Suprapubic skin (tissue), 4 donors: Measurements from ENCODE around the gene LRRC10B. TPM values are rescaled to one million over a fixed set of nuclear protein-coding genes. Genes with fewer than 3 reads are reported as not detected.

ENCODE experiments used
- DNase-seq, 2 donors: peaks; one replicate each; pipeline ENCODE4 v3.0.0-alpha.2; 2019; ENCODE audit warnings: low spot score in 2 of 2
- H3K27ac ChIP-seq: fragments of 200-600 bp; sonication (generic); one replicate; pipeline ENCODE4 v1.5.1; 2019
- H3K27me3 ChIP-seq: fragments of 200-600 bp; sonication (generic); one replicate; pipeline ENCODE4 v1.5.1; 2019
- H3K36me3 ChIP-seq: fragments of 200-600 bp; sonication (generic); one replicate; pipeline ENCODE4 v1.5.1; 2019
- H3K4me1 ChIP-seq: fragments of 200-600 bp; sonication (generic); one replicate; pipeline ENCODE4 v1.5.1; 2019
- H3K4me3 ChIP-seq: fragments of 200-600 bp; sonication (generic); one replicate; pipeline ENCODE4 v1.5.1; 2019; ENCODE audit warnings: mild to moderate bottlenecking
- H3K9me3 ChIP-seq: fragments of 200-600 bp; sonication (generic); one replicate; pipeline ENCODE4 v1.5.1; 2019
- CTCF ChIP-seq, 2 donors: fragments of 200-600 bp in 1 of 2; fragments of 450-650 bp in 1 of 2; sonication (generic) in 1 of 2; IDR thresholded peaks; one replicate each; pipeline ENCODE4 v1.5.1; 2016 to 2019; ENCODE audit warnings: antibody characterized with exemption in 2 of 2, mild to moderate bottlenecking in 1 of 2, moderate library complexity in 1 of 2
- EP300 ChIP-seq: sonication (generic); formaldehyde crosslinking; IDR thresholded peaks from one replicate; pipeline ENCODE4 v1.6.1; 2017; ENCODE audit warnings: antibody characterized with exemption
- POLR2A ChIP-seq, 2 donors: fragments of 450-650 bp; IDR thresholded peaks; one replicate each; pipeline ENCODE4 v1.6.1; 2017; ENCODE audit warnings: antibody characterized with exemption in 2 of 2, mild to moderate bottlenecking in 2 of 2, moderate library complexity in 2 of 2
- POLR2AphosphoS5 ChIP-seq, 3 donors: sonication (generic); formaldehyde crosslinking; IDR thresholded peaks; one replicate each; pipeline ENCODE4 v1.6.1; 2017; ENCODE audit warnings: antibody characterized with exemption in 3 of 3
- WGBS: methylation state at CpG from one replicate; pipeline ENCODE4 v1.1.5; 2018; 5-methylcytosine and 5-hydroxymethylcytosine counted together
- total RNA-seq, 4 donors: library from RNA; depleted of rRNA; stranded (reverse); fragments of >200 nt; gene quantifications; one replicate each; pipeline ENCODE4 v1.1.0, GENCODE V29; 2016

The LRRC10B gene
- total RNA-seq, 4 donors from 2014 or later, result 1.1 to 2.1 (median 1.2) TPM; not detected in 1

GRCh38 chr11:61514050-61514917 lies 5.7 kb downstream of the LRRC10B start:
- H3K27ac ChIP-seq, result no peak overlapping the region
- no peak for DNase-seq
- TF ChIP-seq EP300, result no peak
- TF ChIP-seq POLR2A (IDR thresholded peaks at IDR 0.05), result no peak
- TF ChIP-seq CTCF (IDR thresholded peaks at IDR 0.05), result no peak
- no peak for TF ChIP-seq POLR2AphosphoS5 (IDR thresholded peaks at IDR 0.05)
- peaks cover 28% of the 10 kb centered on the region for H3K4me1 ChIP-seq
- WGBS, result 75% methylated on average over 10 of the region's 11 CpGs
- H3K27me3 ChIP-seq, result peaks cover 22% of the 10 kb centered on the region
- H3K36me3 ChIP-seq, result no peaks in the 10 kb centered on the region
- no peaks in the 10 kb centered on the region for H3K9me3 ChIP-seq
- H3K4me3 ChIP-seq, result no peak overlapping the region

- 85% methylated on average over 10 of the region's 10 CpGs for WGBS
- Histone ChIP-seq H3K27me3 (peaks cover 8% of the 10 kb centered on the region), H3K4me3 (no peak overlapping the region), H3K4me1 (peaks cover 20% of the 10 kb centered on the region), H3K9me3 (no peaks in the 10 kb centered on the region), H3K36me3 (no peaks in the 10 kb centered on the region), H3K27ac (no peak overlapping the region)
- TF ChIP-seq CTCF (IDR thresholded peaks at IDR 0.05) (no peak), EP300 (no peak), POLR2A (IDR thresholded peaks at IDR 0.05) (no peak), POLR2AphosphoS5 (IDR thresholded peaks at IDR 0.05) (no peak)
- DNase-seq, result no peak
Measured at GRCh38 chr11:61515686-61516085, 7.1 kb downstream of the LRRC10B start.

GRCh38 chr11:61516191-61516590 lies 7.6 kb downstream of the LRRC10B start:
- Histone ChIP-seq H3K27ac (no peak overlapping the region), H3K4me1 (peaks cover 20% of the 10 kb centered on the region), H3K27me3 (peaks cover 4% of the 10 kb centered on the region), H3K9me3 (no peaks in the 10 kb centered on the region), H3K4me3 (no peak overlapping the region), H3K36me3 (no peaks in the 10 kb centered on the region)
- TF ChIP-seq POLR2AphosphoS5 (IDR thresholded peaks at IDR 0.05) (no peak), POLR2A (IDR thresholded peaks at IDR 0.05) (no peak), EP300 (no peak), CTCF (IDR thresholded peaks at IDR 0.05) (no peak)
- 39% methylated on average over 12 of the region's 22 CpGs for WGBS
- no peak for DNase-seq

- TF ChIP-seq CTCF (IDR thresholded peaks at IDR 0.05) (peak; percentile 91 to 92), EP300 (no peak)
- Histone ChIP-seq H3K27me3 (peaks cover 4% of the 10 kb centered on the region), H3K9me3 (no peaks in the 10 kb centered on the region), H3K27ac (no peak overlapping the region), H3K36me3 (no peaks in the 10 kb centered on the region), H3K4me1 (peaks cover 20% of the 10 kb centered on the region), H3K4me3 (no peak overlapping the region)
- no peak for DNase-seq
- WGBS, result 29% methylated on average over 22 of the region's 23 CpGs
Measured at GRCh38 chr11:61516675-61517572, 8.4 kb downstream of the LRRC10B start.
